Glomerular visceral epithelial cell (primary cell): ENCODE measurements around the gene DIAPH3.

Experiments
- DNase-seq: peaks from one replicate; pipeline ENCODE4 v3.0.0-alpha.2; 2016; ENCODE audit errors: extremely low spot score

The DIAPH3 gene

GRCh38 chr13:59873309-59873708 is 290.4 kb downstream of the DIAPH3 start:
- no peak for DNase-seq

GRCh38 chr13:59867867-59868266 is 295.9 kb downstream of the DIAPH3 start:
- no peak for DNase-seq

GRCh38 chr13:59865398-59865797 is 298.3 kb downstream of the DIAPH3 start:
- DNase-seq: no peak

- DNase-seq: no peak
Measured at GRCh38 chr13:59863621-59864020, 300.1 kb downstream of the DIAPH3 start.

GRCh38 chr13:59861676-59862075 is 302.1 kb downstream of the DIAPH3 start:
- no peak for DNase-seq

- DNase-seq: no peak
Measured at GRCh38 chr13:59856281-59856810, 307.4 kb downstream of the DIAPH3 start.

GRCh38 chr13:59846845-59847620 is 316.7 kb downstream of the DIAPH3 start:
- no peak for DNase-seq

GRCh38 chr13:59843040-59843439 is 320.7 kb downstream of the DIAPH3 start:
- DNase-seq: no peak

- DNase-seq: no peak
Measured at GRCh38 chr13:59842507-59842906, 321.2 kb downstream of the DIAPH3 start.

GRCh38 chr13:59839186-59839585 is 324.5 kb downstream of the DIAPH3 start:
- DNase-seq: no peak

GRCh38 chr13:59837101-59837500 is 326.6 kb downstream of the DIAPH3 start:
- no peak for DNase-seq

GRCh38 chr13:59835569-59835968 is 328.2 kb downstream of the DIAPH3 start:
- no peak for DNase-seq

GRCh38 chr13:59834801-59835200 is 328.9 kb downstream of the DIAPH3 start:
- DNase-seq: peak; percentile 33

- no peak for DNase-seq
Measured at GRCh38 chr13:59829690-59830089, 334.0 kb downstream of the DIAPH3 start.

- DNase-seq: peak; percentile 9
Measured at GRCh38 chr13:59823486-59823885, 340.2 kb downstream of the DIAPH3 start.

- DNase-seq: no peak
Measured at GRCh38 chr13:59809564-59809963, 354.2 kb downstream of the DIAPH3 start.

- no peak for DNase-seq
Measured at GRCh38 chr13:59806801-59807200, 356.9 kb downstream of the DIAPH3 start.

GRCh38 chr13:59801107-59801880 is 362.4 kb downstream of the DIAPH3 start:
- DNase-seq: no peak

- no peak for DNase-seq
Measured at GRCh38 chr13:59793107-59793506, 370.6 kb downstream of the DIAPH3 start.

- no peak for DNase-seq
Measured at GRCh38 chr13:59790626-59791025, 373.1 kb downstream of the DIAPH3 start.

- no peak for DNase-seq
Measured at GRCh38 chr13:59789558-59789957, 374.2 kb downstream of the DIAPH3 start.

GRCh38 chr13:59787679-59788078 is 376.0 kb downstream of the DIAPH3 start:
- no peak for DNase-seq

GRCh38 chr13:59782696-59783095 is 381.0 kb downstream of the DIAPH3 start:
- DNase-seq: no peak
